H9 (cell line): ENCODE measurements around the gene PDZD2. TPM values are rescaled to one million over a fixed set of nuclear protein-coding genes. Genes with fewer than 3 reads are reported as not detected.
A peak's percentile ranks its signal among the peaks of the same experiment; 100 is the strongest.

Experiments used
- DNase-seq: peaks from one replicate; pipeline ENCODE4 v3.0.0-alpha.2; 2017
- H2AFZ ChIP-seq: one replicate; pipeline ENCODE4 v1.6.1; 2013; ENCODE audit warnings: mild to moderate bottlenecking, low read length, control low read depth, moderate library complexity
- H2AK5ac ChIP-seq: 2 replicates; pipeline ENCODE4 v1.6.1; 2013; ENCODE audit warnings: low read length, control low read depth, mixed read lengths; ENCODE audit not compliant: insufficient read length
- H2BK120ac ChIP-seq: one replicate; pipeline ENCODE4 v1.6.1; 2013; ENCODE audit warnings: low read depth, mild to moderate bottlenecking, low read length, control low read depth, inconsistent platforms; ENCODE audit not compliant: poor library complexity, severe bottlenecking
- H2BK12ac ChIP-seq: 2 replicates; pipeline ENCODE4 v1.6.1; 2013; ENCODE audit warnings: low read length, control low read depth, mixed read lengths, low read depth; ENCODE audit not compliant: insufficient read length
- H2BK15ac ChIP-seq: 2 replicates; pipeline ENCODE4 v1.6.1; 2013; ENCODE audit warnings: low read depth, low read length, control low read depth
- H2BK20ac ChIP-seq: one replicate; pipeline ENCODE4 v1.6.1; 2013; ENCODE audit warnings: low read depth, mild to moderate bottlenecking, low read length, control low read depth, inconsistent platforms; ENCODE audit not compliant: poor library complexity, severe bottlenecking
- H2BK5ac ChIP-seq: 2 replicates; pipeline ENCODE4 v1.6.1; 2013; ENCODE audit warnings: low read length, control low read depth, mixed read lengths; ENCODE audit not compliant: insufficient read length
- H3K14ac ChIP-seq: 2 replicates; pipeline ENCODE4 v1.6.1; 2013; ENCODE audit warnings: low read length, control low read depth; ENCODE audit not compliant: insufficient read depth
- H3K18ac ChIP-seq: 2 replicates; pipeline ENCODE4 v1.6.1; 2013; ENCODE audit warnings: low read depth, mild to moderate bottlenecking, mixed read lengths, low read length, control low read depth; ENCODE audit not compliant: insufficient read length
- H3K23ac ChIP-seq: 2 replicates; pipeline ENCODE4 v1.6.1; 2013; ENCODE audit warnings: low read length, control low read depth, mixed read lengths, low read depth; ENCODE audit not compliant: insufficient read length
- H3K23me2 ChIP-seq: 2 replicates; pipeline ENCODE4 v1.6.1; 2013; ENCODE audit warnings: low read depth, mild to moderate bottlenecking, mixed read lengths, low read length, control low read depth; ENCODE audit not compliant: insufficient read length, poor library complexity, severe bottlenecking
- H3K27ac ChIP-seq: 2 replicates; pipeline ENCODE4 v1.5.1; 2013; ENCODE audit warnings: low read length, control low read depth, mixed read lengths, low read depth; ENCODE audit not compliant: insufficient read length
- H3K27me3 ChIP-seq: 2 replicates; pipeline ENCODE4 v1.6.1; 2013; ENCODE audit warnings: low read length, control low read depth, inconsistent platforms; ENCODE audit not compliant: insufficient read depth
- H3K4ac ChIP-seq: 2 replicates; pipeline ENCODE4 v1.6.1; 2013; ENCODE audit warnings: low read depth, mild to moderate bottlenecking, control low read depth, inconsistent platforms, low read length, moderate library complexity
- H3K4me1 ChIP-seq: 2 replicates; pipeline ENCODE4 v1.6.1; 2013; ENCODE audit warnings: low read length, control low read depth, inconsistent platforms; ENCODE audit not compliant: insufficient read depth
- H3K4me2 ChIP-seq: 2 replicates; pipeline ENCODE4 v1.6.1; 2013; ENCODE audit warnings: low read length, control low read depth, mixed read lengths; ENCODE audit not compliant: insufficient read length, insufficient read depth
- H3K56ac ChIP-seq: 2 replicates; pipeline ENCODE4 v1.6.1; 2013; ENCODE audit warnings: low read depth, mild to moderate bottlenecking, mixed read lengths, low read length, control low read depth; ENCODE audit not compliant: insufficient read length
- H3K79me1 ChIP-seq: 2 replicates; pipeline ENCODE4 v1.6.1; 2013; ENCODE audit warnings: low read depth, mild to moderate bottlenecking, moderate library complexity, low read length, control low read depth, inconsistent platforms; ENCODE audit not compliant: insufficient read depth, poor library complexity, severe bottlenecking
- H3K79me2 ChIP-seq: 2 replicates; pipeline ENCODE4 v1.6.1; 2013; ENCODE audit warnings: low read length, control low read depth, inconsistent platforms; ENCODE audit not compliant: insufficient read depth
- H3K9ac ChIP-seq: 2 replicates; pipeline ENCODE4 v1.6.1; 2013; ENCODE audit warnings: low read length, control low read depth, mixed read lengths; ENCODE audit not compliant: insufficient read length; ENCODE audit errors: extremely low read depth
- H3K9me3 ChIP-seq: one replicate; pipeline ENCODE4 v1.6.1; 2013; ENCODE audit warnings: low read depth, low read length, inconsistent platforms; ENCODE audit not compliant: control insufficient read depth
- H3T11ph ChIP-seq: one replicate; pipeline ENCODE4 v1.6.1; 2013; ENCODE audit warnings: mild to moderate bottlenecking, low read length, control low read depth, inconsistent platforms
- H4K20me1 ChIP-seq: one replicate; pipeline ENCODE4 v1.6.1; 2013; ENCODE audit not compliant: control insufficient read depth, insufficient read length, insufficient read depth
- H4K5ac ChIP-seq: 2 replicates; pipeline ENCODE4 v1.6.1; 2013; ENCODE audit warnings: low read depth, mild to moderate bottlenecking, mixed read lengths, low read length, control low read depth; ENCODE audit not compliant: insufficient read length
- H4K8ac ChIP-seq: replicated peaks from 2 replicates; pipeline ENCODE4 v1.6.1; 2013; ENCODE audit warnings: low read length, control low read depth, mixed read lengths, low read depth; ENCODE audit not compliant: insufficient read length
- H4K91ac ChIP-seq: 2 replicates; pipeline ENCODE4 v1.6.1; 2013; ENCODE audit warnings: low read depth, mild to moderate bottlenecking, moderate library complexity, mixed read lengths, low read length, control low read depth; ENCODE audit not compliant: insufficient read length
- H3K27ac Mint-ChIP-seq, 3 experiments: 2 replicates in 2 of 3; 3 replicates in 1 of 3; pipeline ENCODE4 v1.8.0; 2020 to 2021; ENCODE audit warnings: mixed read lengths in 3 of 3, mild to moderate bottlenecking in 1 of 3, moderate library complexity in 1 of 3
- H3K27me3 Mint-ChIP-seq: 2 replicates; pipeline ENCODE4 v1.8.0; 2021; ENCODE audit warnings: low read depth, mild to moderate bottlenecking, moderate library complexity, mixed read lengths
- H3K36me3 Mint-ChIP-seq, 3 experiments: 2 replicates in 2 of 3; 3 replicates in 1 of 3; pipeline ENCODE4 v1.8.0; 2020 to 2021; ENCODE audit warnings: low read depth in 3 of 3, mixed read lengths in 3 of 3; ENCODE audit not compliant: insufficient read depth in 1 of 3
- H3K4me1 Mint-ChIP-seq, 2 experiments: 2 replicates each; pipeline ENCODE4 v1.8.0; 2020; ENCODE audit warnings: mixed read lengths in 2 of 2
- H3K4me3 Mint-ChIP-seq, 2 experiments: 2 replicates in 1 of 2; 3 replicates in 1 of 2; pipeline ENCODE4 v1.8.0; 2020 to 2021; ENCODE audit warnings: mild to moderate bottlenecking in 2 of 2, mixed read lengths in 2 of 2, moderate library complexity in 1 of 2
- H3K9me3 Mint-ChIP-seq, 2 experiments: 2 replicates in 1 of 2; 3 replicates in 1 of 2; pipeline ENCODE4 v1.8.0; 2020; ENCODE audit warnings: mild to moderate bottlenecking in 2 of 2, mixed read lengths in 2 of 2, moderate library complexity in 1 of 2
- WGBS: extraction: QIAGEN DNeasy Blood & Tissue Kit; methylation state at CpG from one replicate; pipeline ENCODE4 v1.1.7; 2013; ENCODE audit warnings: missing lambda C conversion rate, low lambda C conversion rate, mixed read lengths; ENCODE audit not compliant: insufficient read length; ENCODE audit errors: extremely low coverage; 5-methylcytosine and 5-hydroxymethylcytosine counted together
- total RNA-seq: library from RNA; stranded (reverse); gene quantifications from 2 replicates; pipeline ENCODE4 v1.2.1, GENCODE V29; 2021
- TF ChIP-seq, protein P1 (sequence below): fragments of 200-600 bp; sonication (generic); conservative IDR thresholded peaks from 3 replicates; pipeline ENCODE4 v1.8.0; 2021; ENCODE audit warnings: antibody characterized with exemption, mild to moderate bottlenecking

PDZD2 gene
- total RNA-seq, 1 experiment from 2014 or later: 9.9 TPM

DNA sequence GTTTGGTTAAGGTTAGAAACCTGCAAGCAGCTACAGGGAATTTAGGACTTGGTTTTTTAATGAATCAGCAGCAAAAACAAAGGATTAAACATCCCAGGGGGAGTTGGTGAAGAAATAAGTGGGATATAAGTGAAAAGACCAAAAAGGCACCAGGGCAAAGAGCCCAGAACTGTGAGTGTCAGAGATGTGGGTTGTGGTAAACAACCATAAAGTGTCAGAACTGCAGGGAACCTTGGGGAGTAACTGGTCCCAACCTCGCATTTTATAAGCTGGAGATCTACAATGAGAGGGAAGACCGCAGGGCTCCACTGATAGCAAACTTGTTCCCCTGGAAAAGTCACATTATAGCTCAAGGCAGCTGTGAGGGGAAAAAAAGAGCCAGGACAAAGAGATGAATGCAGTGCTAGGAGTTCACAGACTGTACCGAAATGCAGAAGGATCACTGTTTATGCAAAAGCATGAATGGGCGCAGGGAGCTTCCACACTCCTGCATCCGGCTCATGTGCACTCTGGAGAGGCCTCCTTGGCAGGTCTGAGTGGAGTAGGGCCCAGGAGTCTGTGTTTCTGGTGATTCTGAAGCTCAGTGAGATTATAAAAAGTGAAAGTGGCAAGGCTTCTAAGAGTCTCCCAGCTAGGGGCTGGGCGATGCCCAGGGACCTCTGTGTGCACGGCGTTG, 378.9 kb downstream of the PDZD2 start:
- H3K79me1 ChIP-seq: no peaks in the 10 kb centered on the region
- no CpG with 5 or more reads among the region's 8 CpGs for WGBS
- H3K27ac ChIP-seq: no peak overlapping the region
- Mint-ChIP-seq H3K27ac (peak overlapping the region; percentile 5 to 45 (median 19); a peak in 5 of 7 replicates), H3K36me3 (no peaks in the 10 kb centered on the region), H3K9me3 (no peaks in the 10 kb centered on the region), H3K27me3 (no peaks in the 10 kb centered on the region; the same call in none of the 2 replicates), H3K4me1 (peaks cover 56 to 58% of the 10 kb centered on the region in 2 experiments), H3K4me3 (no peak overlapping the region)
- no peak overlapping the region for H3K4me2 ChIP-seq
- no peak overlapping the region for H2BK12ac ChIP-seq
- no peak overlapping the region for H2AK5ac ChIP-seq
- H3K4ac ChIP-seq: no peak overlapping the region
- no peaks in the 10 kb centered on the region for H3K79me2 ChIP-seq
- no peak overlapping the region for H3K23ac ChIP-seq
- no peaks in the 10 kb centered on the region for H3K27me3 ChIP-seq
- H2BK120ac ChIP-seq: no peak overlapping the region
- no peak overlapping the region for H4K91ac ChIP-seq
- H2BK20ac ChIP-seq: no peak overlapping the region
- H3T11ph ChIP-seq: no peak overlapping the region
- no peak overlapping the region for H3K9ac ChIP-seq
- H2BK5ac ChIP-seq: no peak overlapping the region
- no peak overlapping the region for H3K18ac ChIP-seq
- H3K4me1 ChIP-seq: peaks cover 16% of the 10 kb centered on the region; the same call in 1 of the 2 replicates
- H2AFZ ChIP-seq: no peak overlapping the region
- H2BK15ac ChIP-seq: no peak overlapping the region
- no peak overlapping the region for H4K5ac ChIP-seq
- no peak overlapping the region for H3K56ac ChIP-seq
- no peaks in the 10 kb centered on the region for H3K9me3 ChIP-seq
- H3K14ac ChIP-seq: no peak overlapping the region; the same call in 1 of the 2 replicates
- H4K20me1 ChIP-seq: no peaks in the 10 kb centered on the region
- no peak overlapping the region for H4K8ac ChIP-seq
- H3K23me2 ChIP-seq: peaks cover under 1% of the 10 kb centered on the region
- TF ChIP-seq, protein P1, sequence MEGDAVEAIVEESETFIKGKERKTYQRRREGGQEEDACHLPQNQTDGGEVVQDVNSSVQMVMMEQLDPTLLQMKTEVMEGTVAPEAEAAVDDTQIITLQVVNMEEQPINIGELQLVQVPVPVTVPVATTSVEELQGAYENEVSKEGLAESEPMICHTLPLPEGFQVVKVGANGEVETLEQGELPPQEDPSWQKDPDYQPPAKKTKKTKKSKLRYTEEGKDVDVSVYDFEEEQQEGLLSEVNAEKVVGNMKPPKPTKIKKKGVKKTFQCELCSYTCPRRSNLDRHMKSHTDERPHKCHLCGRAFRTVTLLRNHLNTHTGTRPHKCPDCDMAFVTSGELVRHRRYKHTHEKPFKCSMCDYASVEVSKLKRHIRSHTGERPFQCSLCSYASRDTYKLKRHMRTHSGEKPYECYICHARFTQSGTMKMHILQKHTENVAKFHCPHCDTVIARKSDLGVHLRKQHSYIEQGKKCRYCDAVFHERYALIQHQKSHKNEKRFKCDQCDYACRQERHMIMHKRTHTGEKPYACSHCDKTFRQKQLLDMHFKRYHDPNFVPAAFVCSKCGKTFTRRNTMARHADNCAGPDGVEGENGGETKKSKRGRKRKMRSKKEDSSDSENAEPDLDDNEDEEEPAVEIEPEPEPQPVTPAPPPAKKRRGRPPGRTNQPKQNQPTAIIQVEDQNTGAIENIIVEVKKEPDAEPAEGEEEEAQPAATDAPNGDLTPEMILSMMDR: no peak
- DNase-seq: no peak
